Stimulated activated CD4-positive, alpha-beta T cell treated with anti-CD3 and anti-CD28 coated beads, Interleukin-15, amount 100 ng/mL, for 1 hour (primary cell): Measurements from ENCODE around the gene SMIM45.
A peak's percentile ranks its signal among the peaks of the same experiment; 100 is the strongest.

Experiments used
- DNase-seq, 2 donors: peaks; one replicate each; pipeline ENCODE4 v3.0.0-alpha.2; 2020; ENCODE audit warnings: low read depth in 1 of 2, low spot score in 1 of 2

The SMIM45 gene

DNA sequence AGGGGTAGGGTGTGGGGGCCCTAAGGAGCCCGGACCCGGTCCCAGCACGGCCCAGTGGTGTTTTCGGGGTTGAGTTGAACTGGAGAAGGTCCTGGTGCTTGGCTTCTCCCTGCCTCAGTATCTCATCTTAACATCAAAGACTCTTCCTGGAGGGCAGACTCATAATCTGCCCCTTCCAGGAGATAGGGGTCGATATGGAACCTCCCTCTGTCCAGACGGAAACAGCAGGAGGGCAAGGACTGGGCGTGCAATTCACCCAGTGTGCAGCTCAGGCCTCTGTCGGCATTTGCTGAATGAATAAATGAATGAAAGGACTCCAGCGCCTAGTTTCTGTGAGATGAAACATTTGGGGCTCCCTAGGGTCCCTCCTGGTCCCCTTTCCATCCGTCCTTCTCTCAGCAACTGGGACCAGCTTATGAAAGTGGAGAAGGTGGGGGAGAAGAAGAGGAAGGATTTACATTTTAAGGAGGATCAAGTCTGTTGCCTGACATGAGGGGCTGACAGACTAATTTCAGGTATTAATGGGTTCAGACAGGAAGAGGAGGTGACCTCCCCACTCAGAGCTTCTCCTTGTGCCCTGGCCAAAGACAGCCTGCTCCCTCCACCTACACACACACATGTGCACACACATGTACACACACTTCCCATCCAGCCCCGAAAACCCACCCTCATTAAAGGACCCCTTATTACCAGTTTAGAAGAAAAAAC, 36.0 kb upstream of the SMIM45 start:
- no peak for DNase-seq

GRCh38 chr22:41916745-41917358, 35.1 kb upstream of the SMIM45 start:
- no peak for DNase-seq

DNA sequence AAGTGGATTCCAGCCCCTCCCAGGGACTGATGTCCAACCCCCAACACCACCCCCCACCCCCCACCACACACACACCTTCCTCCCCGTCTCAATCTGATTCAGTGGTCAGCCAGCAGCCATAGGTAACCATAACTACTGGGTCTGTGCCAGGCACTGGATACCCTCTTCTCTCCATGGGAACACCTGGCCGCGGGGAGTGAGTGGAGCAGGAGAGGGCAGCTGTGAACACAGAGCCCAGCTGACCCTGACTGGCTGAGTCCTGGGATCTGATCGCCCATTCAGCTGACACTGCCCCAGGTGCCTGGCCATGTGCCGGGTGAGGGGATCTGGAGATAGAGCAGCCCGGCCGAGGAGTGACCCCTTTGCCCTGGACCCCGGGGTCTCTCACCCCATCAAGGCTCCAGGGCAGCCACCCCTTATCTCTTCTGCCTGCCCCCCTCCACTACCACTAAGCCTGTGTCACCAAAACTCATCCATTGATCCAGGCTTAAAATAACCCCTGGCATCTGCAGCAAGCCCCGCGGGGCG, 34.5 kb upstream of the SMIM45 start:
- no peak for DNase-seq

GRCh38 chr22:41917903-41918791, 33.8 kb upstream of the SMIM45 start:
- DNase-seq, result no peak

DNA sequence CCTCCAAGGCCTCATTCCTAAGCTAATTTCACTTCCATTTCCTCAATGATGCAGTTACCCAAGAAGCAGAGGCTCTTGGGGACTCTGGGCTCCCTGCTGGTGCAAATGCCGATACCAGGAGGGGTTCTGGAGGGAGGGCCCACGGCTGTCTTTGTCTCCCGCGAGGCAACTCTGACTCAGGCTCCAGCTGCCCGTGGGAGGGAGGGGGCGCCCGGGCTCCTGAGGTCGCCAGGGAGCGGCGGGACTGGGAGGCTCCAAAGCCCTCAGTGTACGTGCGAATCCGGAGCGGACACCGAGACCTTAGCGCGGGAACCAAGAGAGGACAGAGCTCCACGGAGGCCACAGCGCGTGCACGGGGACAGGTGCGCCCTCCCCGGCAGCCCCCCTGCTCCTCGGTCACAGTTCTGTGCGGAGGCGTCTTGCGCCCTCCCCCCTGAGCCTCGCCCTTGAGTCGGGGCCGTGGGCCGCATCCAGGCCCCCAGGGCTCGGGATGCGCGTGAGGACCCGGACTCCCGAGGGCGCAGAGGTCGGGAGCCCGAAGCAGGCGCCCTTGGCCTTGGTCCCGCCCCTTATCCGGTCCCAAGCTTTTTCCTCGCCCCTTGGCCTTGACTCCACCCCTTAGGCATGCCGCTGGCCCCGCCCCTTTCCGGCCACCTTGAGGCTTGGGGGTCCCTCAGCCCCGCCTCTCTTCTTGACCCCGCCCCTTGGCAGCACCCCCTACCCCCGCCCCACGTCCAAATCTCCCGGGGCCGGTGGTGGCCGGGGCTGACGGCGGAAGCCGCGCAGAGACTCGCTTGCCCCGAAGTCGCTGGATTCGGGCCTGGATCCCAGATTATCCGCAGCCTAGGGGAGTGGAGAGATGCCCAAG, 32.4 kb upstream of the SMIM45 start:
- no peak for DNase-seq

- DNase-seq, result no peak
Observed at GRCh38 chr22:41920271-41920976, 31.5 kb upstream of the SMIM45 start.

- no peak for DNase-seq
Observed at GRCh38 chr22:41922328-41922727, 29.6 kb upstream of the SMIM45 start.

- no peak for DNase-seq
Observed at GRCh38 chr22:41922940-41923594, 28.9 kb upstream of the SMIM45 start.

DNA sequence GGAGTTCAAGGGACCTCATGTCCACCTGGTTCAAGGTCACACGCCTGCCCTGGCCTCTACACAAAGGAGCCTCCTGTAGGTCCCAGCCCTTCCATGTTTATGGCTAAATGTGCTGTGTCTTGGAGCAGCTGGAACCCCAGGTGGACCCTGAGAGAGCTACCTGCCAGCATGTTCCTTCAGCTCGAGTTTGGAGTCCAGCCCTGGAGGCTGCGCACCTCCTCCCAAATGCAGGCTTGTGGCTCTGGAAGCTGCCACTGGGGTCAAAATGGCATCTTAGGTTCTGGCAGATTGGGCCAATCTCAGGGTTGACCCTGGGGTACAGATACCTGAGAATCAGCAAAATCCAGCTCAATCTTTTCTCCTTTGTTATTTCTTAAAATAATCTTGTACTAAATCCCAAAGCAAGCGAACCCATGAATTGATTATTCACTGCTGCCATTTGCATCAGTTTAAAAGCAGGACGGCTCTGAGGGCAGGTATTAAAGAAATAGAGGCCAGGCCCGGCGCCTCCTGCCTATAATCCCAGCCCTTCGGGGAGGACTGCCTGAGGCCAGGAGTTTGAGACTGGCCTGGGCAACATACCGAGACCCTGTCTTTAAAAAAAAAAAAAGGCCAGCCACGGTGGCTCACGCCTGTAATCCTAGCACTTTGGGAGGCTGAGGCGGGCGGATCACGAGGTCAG, 28.2 kb upstream of the SMIM45 start:
- DNase-seq, result no peak

DNA sequence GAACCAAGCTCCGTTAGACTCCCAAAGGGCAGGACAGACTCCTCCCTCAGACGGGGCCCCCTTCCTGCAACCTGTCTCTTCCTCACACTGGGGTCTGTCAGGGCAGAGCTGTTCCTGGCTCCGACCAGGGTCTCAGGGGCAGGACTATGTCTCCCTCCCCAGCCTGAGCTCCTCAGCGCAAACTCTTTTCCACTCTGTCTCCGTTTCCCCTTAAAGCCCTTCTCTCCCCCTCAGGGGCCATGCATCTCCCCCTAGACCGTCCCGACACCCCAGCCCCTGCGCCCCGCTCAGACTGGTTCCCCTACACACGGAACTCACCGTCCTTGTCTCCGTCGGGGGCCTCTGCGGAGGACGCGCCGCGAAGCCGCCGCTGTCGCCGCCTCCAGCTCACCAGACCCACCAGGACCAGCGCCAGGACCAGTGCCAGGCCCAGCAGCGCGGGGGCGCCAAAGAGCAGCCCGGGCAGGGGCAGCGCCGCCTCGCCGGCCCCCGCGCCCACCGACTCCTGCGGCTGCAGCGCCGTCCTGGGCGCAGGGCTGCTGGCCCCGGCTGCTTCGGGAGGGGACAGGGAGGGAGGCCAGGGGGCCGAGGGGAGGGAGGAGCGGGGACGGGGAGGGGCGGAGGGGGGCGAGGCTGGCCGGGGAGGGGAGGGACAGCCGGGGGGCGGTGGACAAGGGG, 26.0 kb upstream of the SMIM45 start:
- peak; percentile 60 to 75 for DNase-seq

DNA sequence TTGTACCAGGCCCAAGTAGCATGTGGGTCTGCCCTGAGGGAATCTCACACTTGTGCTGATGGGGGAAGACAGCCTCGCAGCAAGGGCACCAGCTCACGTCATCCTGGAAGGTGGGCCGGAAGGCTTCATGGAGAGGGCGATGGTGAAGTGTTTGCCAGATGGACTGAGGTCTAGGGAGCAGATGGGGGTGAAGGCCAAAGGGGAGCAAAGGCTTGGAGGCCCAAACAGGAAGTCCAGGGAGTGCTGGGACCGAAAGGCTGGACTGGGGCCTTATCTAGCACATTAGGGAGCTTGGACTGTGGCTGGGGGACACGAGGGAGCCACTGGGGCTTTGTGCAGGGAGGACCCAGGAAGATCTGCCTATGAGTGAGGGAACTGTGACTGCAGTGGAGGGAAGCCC, 24.1 kb upstream of the SMIM45 start:
- DNase-seq, result no peak

DNA sequence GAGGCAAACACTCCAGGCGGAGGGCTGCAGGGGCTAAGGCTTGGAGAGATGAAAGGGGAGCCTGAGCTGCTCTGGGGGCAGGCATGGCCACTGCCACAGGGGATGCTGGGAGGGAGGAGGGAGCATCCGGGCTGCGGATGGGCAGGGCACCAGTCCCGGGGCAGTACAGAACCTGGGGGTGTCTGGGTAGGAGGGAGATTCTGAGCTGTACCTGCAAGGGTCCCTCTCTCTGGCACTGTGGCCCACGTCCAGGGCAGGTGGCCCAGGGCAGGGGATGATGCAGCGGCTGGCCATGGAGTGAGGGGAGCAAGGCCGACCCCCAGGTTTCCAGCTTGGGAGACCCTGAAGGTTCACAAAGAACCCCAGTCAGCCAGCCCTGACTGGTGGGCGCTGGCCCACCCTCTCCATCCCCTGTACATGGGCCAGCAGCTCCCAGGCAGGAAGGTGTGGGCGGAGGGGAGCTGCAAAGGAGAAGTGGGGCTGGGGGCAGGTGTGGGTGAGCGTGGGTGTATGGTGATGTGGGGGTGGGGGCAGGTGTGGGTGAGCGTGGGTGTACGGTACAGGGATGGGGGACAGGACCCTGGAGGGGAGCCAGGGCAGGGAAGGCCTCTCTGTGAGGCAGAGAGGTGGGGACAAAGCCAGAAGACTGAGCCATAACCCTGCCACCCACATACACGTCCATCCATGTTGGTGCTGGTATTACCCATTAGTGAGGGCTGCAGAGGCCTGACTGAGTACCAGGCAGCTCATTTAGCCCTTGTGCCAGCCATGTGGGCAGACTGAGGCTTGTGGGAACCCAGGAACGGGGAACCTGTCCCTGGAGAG, 23.1 kb upstream of the SMIM45 start:
- no peak for DNase-seq

DNA sequence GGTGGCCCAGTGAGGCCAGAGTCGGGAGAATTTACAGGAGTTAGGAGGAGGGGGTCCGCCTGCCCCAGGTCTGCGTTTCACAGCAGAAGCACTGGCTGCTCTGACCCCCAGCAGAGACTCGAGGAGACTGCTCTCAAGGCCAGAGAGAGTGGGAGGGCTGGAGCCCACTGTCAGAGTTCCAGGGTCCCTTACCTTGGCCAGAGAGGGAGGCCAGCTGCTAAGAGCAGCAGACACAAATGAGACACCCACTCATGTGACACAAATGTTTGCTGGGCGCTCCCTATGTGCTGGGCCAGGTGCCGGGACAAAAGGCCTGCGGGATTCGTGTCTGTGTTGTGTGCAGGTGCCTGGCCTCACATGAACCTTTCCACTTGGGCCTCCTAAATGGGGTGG, 22.5 kb upstream of the SMIM45 start:
- no peak for DNase-seq

- no peak for DNase-seq
Observed at GRCh38 chr22:41931701-41932269, 20.2 kb upstream of the SMIM45 start.

- DNase-seq, result no peak
Observed at GRCh38 chr22:41932353-41932752, 19.6 kb upstream of the SMIM45 start.

DNA sequence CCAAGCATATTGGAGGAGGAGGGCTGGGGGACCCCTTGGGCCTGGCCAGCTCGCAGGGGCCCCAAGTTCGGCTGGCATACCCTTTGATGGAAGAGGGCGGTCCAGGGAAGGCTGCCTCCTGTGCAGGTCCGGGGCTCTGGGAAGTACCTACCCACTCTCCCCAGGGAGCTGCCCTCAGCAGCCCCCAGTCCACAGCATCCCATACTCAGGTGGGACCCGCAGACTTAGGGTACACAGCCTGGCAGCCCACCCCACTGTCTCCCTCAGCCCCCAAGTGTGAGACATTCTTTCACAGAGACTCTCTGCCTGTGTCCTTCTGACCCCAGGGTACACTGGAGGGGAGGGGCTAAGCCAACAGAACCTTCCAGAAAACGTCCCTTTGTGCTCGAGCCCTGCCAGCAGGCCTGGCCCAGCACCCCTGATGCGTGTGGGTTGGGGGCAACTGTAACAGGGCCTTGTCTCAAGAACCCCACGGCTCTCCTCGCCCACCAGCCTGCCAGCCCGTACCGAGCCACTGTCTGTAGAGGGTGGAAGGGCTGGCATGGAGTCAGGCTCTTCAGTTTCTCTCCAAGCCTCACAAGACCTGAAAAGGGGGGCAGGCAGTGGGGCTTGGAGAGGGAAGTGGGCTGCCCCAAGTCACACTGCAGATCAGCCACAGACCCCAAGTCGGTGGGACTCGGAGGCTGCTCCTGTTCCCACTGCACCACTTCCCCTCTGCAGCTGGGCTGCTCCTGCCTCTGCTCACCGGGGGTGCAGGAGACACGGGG, 18.4 kb upstream of the SMIM45 start:
- DNase-seq, result no peak
